ENCODE measurements around the gene NAALADL2.

Gene NAALADL2

GRCh38 chr3:175001091-175001490 is 142.0 kb downstream of the NAALADL2 start:
- TF ChIP-seq, protein P1, sequence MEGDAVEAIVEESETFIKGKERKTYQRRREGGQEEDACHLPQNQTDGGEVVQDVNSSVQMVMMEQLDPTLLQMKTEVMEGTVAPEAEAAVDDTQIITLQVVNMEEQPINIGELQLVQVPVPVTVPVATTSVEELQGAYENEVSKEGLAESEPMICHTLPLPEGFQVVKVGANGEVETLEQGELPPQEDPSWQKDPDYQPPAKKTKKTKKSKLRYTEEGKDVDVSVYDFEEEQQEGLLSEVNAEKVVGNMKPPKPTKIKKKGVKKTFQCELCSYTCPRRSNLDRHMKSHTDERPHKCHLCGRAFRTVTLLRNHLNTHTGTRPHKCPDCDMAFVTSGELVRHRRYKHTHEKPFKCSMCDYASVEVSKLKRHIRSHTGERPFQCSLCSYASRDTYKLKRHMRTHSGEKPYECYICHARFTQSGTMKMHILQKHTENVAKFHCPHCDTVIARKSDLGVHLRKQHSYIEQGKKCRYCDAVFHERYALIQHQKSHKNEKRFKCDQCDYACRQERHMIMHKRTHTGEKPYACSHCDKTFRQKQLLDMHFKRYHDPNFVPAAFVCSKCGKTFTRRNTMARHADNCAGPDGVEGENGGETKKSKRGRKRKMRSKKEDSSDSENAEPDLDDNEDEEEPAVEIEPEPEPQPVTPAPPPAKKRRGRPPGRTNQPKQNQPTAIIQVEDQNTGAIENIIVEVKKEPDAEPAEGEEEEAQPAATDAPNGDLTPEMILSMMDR (IDR thresholded peaks at IDR 0.05; ENCODE audit: low read length): no peak
- TF ChIP-seq EZH2 (IDR thresholded peaks at IDR 0.05; ENCODE audit: borderline replicate concordance, low read length): no peak

GRCh38 chr3:175002732-175003143 is 143.6 kb downstream of the NAALADL2 start:
- no peak overlapping the region for H2AFZ ChIP-seq (ENCODE audit: low read length)
- H3K27ac ChIP-seq (ENCODE audit: low read depth, low read length, poor library complexity, severe bottlenecking): no peak overlapping the region
- H4K20me1 ChIP-seq (ENCODE audit: insufficient read depth, low read length): no peaks in the 10 kb centered on the region
- H3K9me3 ChIP-seq (ENCODE audit: low read length): no peaks in the 10 kb centered on the region
- H3K27me3 ChIP-seq (ENCODE audit: insufficient read depth, low read length): no peaks in the 10 kb centered on the region
- no peaks in the 10 kb centered on the region for H3F3A ChIP-seq (ENCODE audit: insufficient read depth, low read length)
- no peak overlapping the region for H3K4me3 ChIP-seq (ENCODE audit: low read depth, low read length, poor library complexity, severe bottlenecking)
- H3K9ac ChIP-seq (ENCODE audit: low read length): no peak overlapping the region
- H3K79me2 ChIP-seq (ENCODE audit: insufficient read depth, low read length): no peaks in the 10 kb centered on the region
- H3K9me2 ChIP-seq (ENCODE audit: low read depth, low read length): no peaks in the 10 kb centered on the region
- no peaks in the 10 kb centered on the region for H3K36me3 ChIP-seq (ENCODE audit: insufficient read depth, low read length)
- H3K4me2 ChIP-seq (ENCODE audit: low read length): no peak overlapping the region
- H3K4me1 ChIP-seq (ENCODE audit: insufficient read depth, low read length, severe bottlenecking): no peaks in the 10 kb centered on the region
- TF ChIP-seq EZH2 (IDR thresholded peaks at IDR 0.05; ENCODE audit: borderline replicate concordance, low read length): no peak
- TF ChIP-seq, protein P1 (IDR thresholded peaks at IDR 0.05; ENCODE audit: low read length): no peak

More at GRCh38 chr3:175001091-175001490, 142.0 kb downstream of the NAALADL2 start:
- Histone ChIP-seq H3K9me3 (ENCODE audit: low read length) (no peaks in the 10 kb centered on the region), H3F3A (ENCODE audit: insufficient read depth, low read length) (no peaks in the 10 kb centered on the region), H3K4me1 (ENCODE audit: insufficient read depth, low read length, severe bottlenecking) (no peaks in the 10 kb centered on the region), H3K4me2 (ENCODE audit: low read length) (no peak overlapping the region), H3K27ac (ENCODE audit: low read depth, low read length, poor library complexity, severe bottlenecking) (no peak overlapping the region), H3K36me3 (ENCODE audit: insufficient read depth, low read length) (no peaks in the 10 kb centered on the region), H3K79me2 (ENCODE audit: insufficient read depth, low read length) (no peaks in the 10 kb centered on the region), H3K27me3 (ENCODE audit: insufficient read depth, low read length) (no peaks in the 10 kb centered on the region), H4K20me1 (ENCODE audit: insufficient read depth, low read length) (no peaks in the 10 kb centered on the region), H3K4me3 (ENCODE audit: low read depth, low read length, poor library complexity, severe bottlenecking) (no peak overlapping the region), H3K9ac (ENCODE audit: low read length) (no peak overlapping the region), H3K9me2 (ENCODE audit: low read depth, low read length) (no peaks in the 10 kb centered on the region), H2AFZ (ENCODE audit: low read length) (no peak overlapping the region)

GRCh38 chr3:175003590-175003989 is 144.5 kb downstream of the NAALADL2 start:
- no peaks in the 10 kb centered on the region for H3K27me3 ChIP-seq (ENCODE audit: insufficient read depth, low read length)
- TF ChIP-seq, protein P1 (IDR thresholded peaks at IDR 0.05; ENCODE audit: low read length): no peak
- TF ChIP-seq EZH2 (IDR thresholded peaks at IDR 0.05; ENCODE audit: borderline replicate concordance, low read length): no peak
- no peak overlapping the region for H3K27ac ChIP-seq (ENCODE audit: low read depth, low read length, poor library complexity, severe bottlenecking)
- no peaks in the 10 kb centered on the region for H3K36me3 ChIP-seq (ENCODE audit: insufficient read depth, low read length)
- no peak overlapping the region for H3K4me3 ChIP-seq (ENCODE audit: low read depth, low read length, poor library complexity, severe bottlenecking)
- no peak overlapping the region for H3K4me2 ChIP-seq (ENCODE audit: low read length)
- no peaks in the 10 kb centered on the region for H3K79me2 ChIP-seq (ENCODE audit: insufficient read depth, low read length)
- H3K9me2 ChIP-seq (ENCODE audit: low read depth, low read length): no peaks in the 10 kb centered on the region
- no peaks in the 10 kb centered on the region for H3F3A ChIP-seq (ENCODE audit: insufficient read depth, low read length)
- no peak overlapping the region for H2AFZ ChIP-seq (ENCODE audit: low read length)
- no peak overlapping the region for H3K9ac ChIP-seq (ENCODE audit: low read length)
- no peaks in the 10 kb centered on the region for H4K20me1 ChIP-seq (ENCODE audit: insufficient read depth, low read length)
- H3K4me1 ChIP-seq (ENCODE audit: insufficient read depth, low read length, severe bottlenecking): no peaks in the 10 kb centered on the region
- H3K9me3 ChIP-seq (ENCODE audit: low read length): no peaks in the 10 kb centered on the region

All from OCI-LY1 (cell line).